K562 (cell line): ENCODE results near the gene C22orf42. TPM values are rescaled to one million over a fixed set of nuclear protein-coding genes. Genes with fewer than 3 reads are reported as not detected.

ENCODE experiments used
- ATAC-seq: fragments of 200-7000 bp; cut with Tn5 transposase; 3 replicates; pipeline ENCODE4 v1.9.1; 2020; ENCODE audit warnings: moderate library complexity
- BruUV-seq: library from RNA; stranded (reverse); fragments of 400-500 nt; replicated peaks from 2 replicates; lab custom pipeline; 2021; lab: Mats Ljungman, UMichigan
- CTCF ChIA-PET: fragments of 300-600 bp; formaldehyde crosslinking; extraction: SDS; loops from one replicate; lab custom pipeline; 2021; ENCODE audit warnings: low intra/inter-chr PET ratio; lab: Yijun Ruan, JAX
- POLR2A ChIA-PET: fragments of 300-600, 350-650 bp; sonication (Branson Sonifier 250); formaldehyde crosslinking; extraction: SDS; loops from one replicate; lab custom pipeline; 2021; ENCODE audit warnings: antibody characterized with exemption, inconsistent platforms; lab: Yijun Ruan, JAX
- DNase-seq, 4 experiments: peaks; one replicate each; pipeline versions ENCODE4 v3.0.0 to v3.0.0-alpha.2; 2011 to 2018; ENCODE audit warnings: low spot score in 3 of 4, mixed read lengths in 3 of 4; ENCODE audit errors: extremely low read depth in 1 of 4
- FAIRE-seq: peaks from 2 replicates; lab custom pipeline; 2011; peaks lifted over from hg19 to GRCh38; lab: Jason Lieb, UNC
- H2AFZ ChIP-seq: 2 replicates; pipeline ENCODE4 v1.6.0; 2011; ENCODE audit warnings: low read depth, low read length, control low read depth, inconsistent platforms
- H3K27ac ChIP-seq: fragments of 200-600 bp; 3 replicates; pipeline ENCODE4 v1.8.0; 2011; ENCODE audit warnings: low read depth, mild to moderate bottlenecking, control low read depth, inconsistent platforms, low read length, moderate library complexity, mixed read lengths; ENCODE audit errors: extremely low read depth
- H3K27me3 ChIP-seq, 2 experiments: fragments of 300-600 bp in 1 of 2; 2 replicates in 1 of 2; 3 replicates in 1 of 2; pipeline versions ENCODE4 v1.6.0 to v1.8.0; 2011; ENCODE audit warnings: inconsistent platforms in 2 of 2, low read length in 2 of 2, mild to moderate bottlenecking in 1 of 2, mixed read lengths in 1 of 2, moderate library complexity in 1 of 2; ENCODE audit not compliant: control insufficient read depth in 2 of 2, insufficient read depth in 2 of 2
- H3K36me3 ChIP-seq: fragments of 300-600 bp; 3 replicates; pipeline ENCODE4 v1.8.0; 2011; ENCODE audit warnings: mild to moderate bottlenecking, low read length, inconsistent platforms; ENCODE audit not compliant: control insufficient read depth, insufficient read depth
- H3K4me1 ChIP-seq, 2 experiments: fragments of 200-600 bp in 1 of 2; replicated peaks in 1 of 2; 2 replicates in 1 of 2; 3 replicates in 1 of 2; pipeline versions ENCODE4 v1.5.1 to v1.8.0; 2011; ENCODE audit warnings: inconsistent platforms in 2 of 2, low read length in 2 of 2, mild to moderate bottlenecking in 1 of 2, mixed read lengths in 1 of 2, moderate library complexity in 1 of 2; ENCODE audit not compliant: control insufficient read depth in 2 of 2, insufficient read depth in 2 of 2
- H3K4me2 ChIP-seq: 2 replicates; pipeline ENCODE4 v1.6.1; 2011; ENCODE audit warnings: low read length, control low read depth, inconsistent platforms, mixed read lengths; ENCODE audit not compliant: insufficient read depth
- H3K4me3 ChIP-seq: fragments of 200-600 bp; sonication (generic), shearing (Covaris generic); 2 replicates; pipeline ENCODE4 v1.5.1; 2016; ENCODE audit warnings: control low read depth, inconsistent platforms
- H3K79me2 ChIP-seq: fragments of 200-600 bp; 3 replicates; pipeline ENCODE4 v1.8.0; 2011; ENCODE audit warnings: low read length, inconsistent platforms; ENCODE audit not compliant: control insufficient read depth, insufficient read depth
- H3K9ac ChIP-seq, 2 experiments: 2 replicates each; pipeline versions ENCODE4 v1.6.0 to v1.6.1; 2011; ENCODE audit warnings: low read depth in 2 of 2, low read length in 2 of 2, control low read depth in 1 of 2, inconsistent platforms in 1 of 2, mild to moderate bottlenecking in 1 of 2, mixed read lengths in 1 of 2; ENCODE audit not compliant: insufficient read depth in 1 of 2
- H3K9me1 ChIP-seq: one replicate; pipeline ENCODE4 v1.6.0; 2011; ENCODE audit warnings: inconsistent platforms, mild to moderate bottlenecking, low read length, moderate library complexity; ENCODE audit not compliant: control insufficient read depth, insufficient read depth
- H3K9me3 ChIP-seq: replicated peaks from 2 replicates; pipeline ENCODE4 v1.5.1; 2011; ENCODE audit warnings: low read depth, low read length, inconsistent platforms; ENCODE audit not compliant: control insufficient read depth, insufficient read depth
- H4K20me1 ChIP-seq: replicated peaks from 2 replicates; pipeline ENCODE4 v1.6.1; 2011; ENCODE audit warnings: low read length, inconsistent platforms, mixed read lengths; ENCODE audit not compliant: control insufficient read depth, insufficient read depth
- FOXK2 ChIP-seq, 2 experiments: fragments of 450-650 bp; IDR thresholded peaks in 1 of 2; conservative IDR thresholded peaks in 1 of 2; 2 replicates each; pipeline ENCODE4 v1.6.1; 2016; ENCODE audit warnings: low read depth in 2 of 2, mild to moderate bottlenecking in 1 of 2
- KDM4B ChIP-seq, 2 experiments: fragments of 450-650 bp in 1 of 2; sonication (generic) in 1 of 2; IDR thresholded peaks; 2 replicates each; pipeline ENCODE4 v1.6.1; 2016 to 2017; ENCODE audit warnings: borderline replicate concordance in 2 of 2, antibody characterized with exemption in 1 of 2, low read depth in 1 of 2, mild to moderate bottlenecking in 1 of 2
- NCOA6 ChIP-seq: fragments of 450-650 bp; IDR thresholded peaks from 2 replicates; pipeline ENCODE4 v1.6.1; 2017; ENCODE audit warnings: mild to moderate bottlenecking
- ZNF695 ChIP-seq: fragments of 450-650 bp; formaldehyde crosslinking; IDR thresholded peaks from 2 replicates; pipeline ENCODE4 v1.4.0; 2020; ENCODE audit warnings: mild to moderate bottlenecking, moderate library complexity
- WGBS: fragments of 100-300 bp; shearing (Covaris generic); methylation state at CpG from one replicate; pipeline ENCODE4 v1.1.6; 2016; ENCODE audit warnings: low coverage, mixed read lengths; ENCODE audit not compliant: insufficient coverage; ENCODE audit errors: missing lambda C conversion rate; 5-methylcytosine and 5-hydroxymethylcytosine counted together
- in situ Hi-C: fragments of 300-500 bp; cut with MboI; formaldehyde crosslinking; loops from 4 replicates; pipeline ENCODE4 v1.15.0; 2018; ENCODE audit warnings: inconsistent platforms, mixed read lengths
- intact Hi-C: fragments of 100-400 bp; cut with micrococcal nuclease; formaldehyde crosslinking; loops from 2 replicates; pipeline ENCODE4 v1.14.2; 2022
- polyA plus RNA-seq, 8 experiments: library from polyadenylated mRNA; depleted of rRNA in 4 of 8; stranded (reverse) in 5 of 8; unstranded in 3 of 8; fragments of >200 nt; fragmentation: Nextera tagmentation in 2 of 8; fragmentation: Illumina TruSeq in 1 of 8; extraction: Ambion mirVana in 2 of 8; extraction: Trizol in 1 of 8; gene quantifications; 2 replicates each; pipeline versions ENCODE4 v1.2.1 to v1.2.3, GENCODE V29; 2011 to 2014; ENCODE audit warnings: inconsistent platforms in 1 of 8, missing spikeins in 1 of 8
- total RNA-seq, 7 experiments: library from RNA; depleted of rRNA in 6 of 7; stranded (reverse); fragments of >200 nt in 6 of 7; fragmentation: Illumina TruSeq in 2 of 7; extraction: Trizol in 2 of 7; gene quantifications; 2 replicates each; pipeline versions ENCODE4 v1.2.1 to v1.2.3, GENCODE V29; 2011 to 2021; ENCODE audit warnings: low replicate concordance in 1 of 7
- TF ChIP-seq, protein P1 (sequence below), 2 experiments: fragments of 200-800 bp in 1 of 2; sonication (Bioruptor generic) in 1 of 2; sonication (generic) in 1 of 2; formaldehyde crosslinking in 1 of 2; IDR thresholded peaks in 1 of 2; conservative IDR thresholded peaks in 1 of 2; 2 replicates each; pipeline versions ENCODE4 v1.5.0 to v1.6.1; 2016 to 2020; ENCODE audit warnings: missing compliant biosample characterization in 1 of 2, missing genetic modification characterization in 1 of 2, missing genetic modification reagents in 1 of 2

Gene C22orf42
- total and polyA plus RNA-seq, 9 of the 15 experiments (the other 6 are each of a cell fraction or from before 2014, with no cell fraction given), result not detected

DNA sequence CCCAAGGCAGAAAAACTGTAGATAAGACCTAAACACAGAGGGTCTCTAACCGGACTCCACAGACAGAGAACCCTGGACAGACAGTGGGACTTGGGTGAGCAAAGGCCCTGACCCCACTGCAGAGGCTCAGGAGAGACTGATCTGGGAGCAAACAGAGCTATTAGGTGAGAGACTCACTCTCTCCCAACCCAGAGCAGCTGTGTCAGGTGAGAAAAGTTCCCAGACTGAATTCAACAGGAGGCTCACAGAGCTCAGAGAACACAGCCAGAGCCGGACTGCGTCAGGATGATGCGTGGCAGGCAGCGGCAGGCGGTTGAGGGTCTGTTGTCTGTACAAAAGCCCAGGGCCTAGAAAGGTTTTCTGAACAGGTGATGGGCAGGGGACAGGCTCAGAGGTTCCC is 40.2 kb upstream of the C22orf42 start:
- peaks cover 0 to 18% of the 10 kb centered on the region in 2 experiments; a peak in 1 of 5 replicates for H3K4me1 ChIP-seq
- H3K27ac ChIP-seq, result no peak overlapping the region
- TF ChIP-seq KDM4B (IDR thresholded peaks at IDR 0.05; ENCODE audit: borderline replicate concordance in 2 of 2, low read depth in 1 of 2) (no peak), FOXK2 (conservative IDR thresholded peaks at IDR 0.05 in 1 of 2, IDR thresholded peaks at IDR 0.05 in 1 of 2; ENCODE audit: low read depth in 2 of 2) (no peak), NCOA6 (no peak), ZNF695 (CRISPR knock-in tag) (no peak)
- TF ChIP-seq, protein P1, sequence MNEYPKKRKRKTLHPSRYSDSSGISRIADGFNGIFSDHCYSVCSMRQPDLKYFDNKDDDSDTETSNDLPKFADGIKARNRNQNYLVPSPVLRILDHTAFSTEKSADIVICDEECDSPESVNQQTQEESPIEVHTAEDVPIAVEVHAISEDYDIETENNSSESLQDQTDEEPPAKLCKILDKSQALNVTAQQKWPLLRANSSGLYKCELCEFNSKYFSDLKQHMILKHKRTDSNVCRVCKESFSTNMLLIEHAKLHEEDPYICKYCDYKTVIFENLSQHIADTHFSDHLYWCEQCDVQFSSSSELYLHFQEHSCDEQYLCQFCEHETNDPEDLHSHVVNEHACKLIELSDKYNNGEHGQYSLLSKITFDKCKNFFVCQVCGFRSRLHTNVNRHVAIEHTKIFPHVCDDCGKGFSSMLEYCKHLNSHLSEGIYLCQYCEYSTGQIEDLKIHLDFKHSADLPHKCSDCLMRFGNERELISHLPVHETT (CRISPR knock-in tag; conservative IDR thresholded peaks at IDR 0.05 in 1 of 2, IDR thresholded peaks at IDR 0.05 in 1 of 2), result no peak
- ATAC-seq (no peak), FAIRE-seq (peak; percentile 15), DNase-seq (no peak)
- 0% methylated on average over 6 of the region's 6 CpGs for WGBS
- H3K4me2 ChIP-seq, result no peak overlapping the region
- ChIA-PET POLR2A (no interaction called here), CTCF (no interaction called here)
- no peaks in the 10 kb centered on the region for H3K9me3 ChIP-seq
- no TSS peak for BruUV-seq
- H3K4me3 ChIP-seq, result no peak overlapping the region
- no peaks in the 10 kb centered on the region for H3K9me1 ChIP-seq
- no peak overlapping the region for H3K9ac ChIP-seq
- H3K27me3 ChIP-seq, result peaks cover 0 to 18% of the 10 kb centered on the region in 2 experiments; a peak in 2 of 5 replicates
- no peak overlapping the region for H2AFZ ChIP-seq
- intact Hi-C loops (no loop called here), in situ Hi-C loops (no loop called here)
- no peaks in the 10 kb centered on the region for H4K20me1 ChIP-seq
- no peaks in the 10 kb centered on the region for H3K36me3 ChIP-seq
- H3K79me2 ChIP-seq, result no peaks in the 10 kb centered on the region
